Thoracic aorta (tissue), 2 donors: Measurements from ENCODE around the gene SLC25A11. TPM values are rescaled to one million over a fixed set of nuclear protein-coding genes. Genes with fewer than 3 reads are reported as not detected.

Source experiments
- ATAC-seq: fragments of 150-250 bp; one replicate; pipeline ENCODE4 v1.8.0; 2017; ENCODE audit warnings: low read depth; ENCODE audit not compliant: insufficient number of reproducible peaks, low FRiP score
- DNase-seq: peaks from one replicate; pipeline ENCODE4 v3.0.0-alpha.2; 2020; ENCODE audit warnings: low spot score
- H3K27ac ChIP-seq, 2 donors: fragments of 200-600 bp; sonication (generic); 1 replicate in 1 of 2; 2 replicates in 1 of 2; pipeline ENCODE4 v1.5.1; 2016; ENCODE audit warnings: mild to moderate bottlenecking in 2 of 2, moderate library complexity in 2 of 2
- H3K27me3 ChIP-seq: fragments of 200-600 bp; sonication (generic); replicated peaks from 2 replicates; pipeline ENCODE4 v1.6.0; 2016; ENCODE audit warnings: mild to moderate bottlenecking; ENCODE audit not compliant: insufficient read depth
- H3K36me3 ChIP-seq: fragments of 200-600 bp; sonication (generic); one replicate; pipeline ENCODE4 v1.5.1; 2016
- H3K4me1 ChIP-seq, 2 donors: fragments of 200-600 bp; sonication (generic); 1 replicate in 1 of 2; 2 replicates in 1 of 2; pipeline versions ENCODE4 v1.5.1 to v1.6.0; 2016; ENCODE audit warnings: low read depth in 2 of 2, mild to moderate bottlenecking in 1 of 2; ENCODE audit not compliant: control insufficient read depth in 1 of 2
- H3K4me3 ChIP-seq: fragments of 200-600 bp; sonication (generic); 2 replicates; pipeline ENCODE4 v1.5.1; 2016; ENCODE audit warnings: mild to moderate bottlenecking
- H3K9me3 ChIP-seq: fragments of 200-600 bp; sonication (generic); 2 replicates; pipeline ENCODE4 v1.5.1; 2016
- CTCF ChIP-seq: fragments of 200-600 bp; sonication (generic); IDR thresholded peaks from one replicate; pipeline ENCODE4 v1.5.1; 2019; ENCODE audit warnings: antibody characterized with exemption
- total RNA-seq, 2 donors: library from RNA; depleted of rRNA; stranded (reverse); fragments of >200 nt; gene quantifications; one replicate each; pipeline versions ENCODE4 v1.1.0 to v1.2.3, GENCODE V29; 2016

SLC25A11 gene
- total RNA-seq, 2 donors from 2014 or later, result 27.0 to 39.7 TPM

- no peak for TF ChIP-seq CTCF
- Histone ChIP-seq H3K27ac (no peak overlapping the region), H3K27me3 (no peaks in the 10 kb centered on the region), H3K4me3 (no peak overlapping the region), H3K4me1 (peaks cover 0 to 18% of the 10 kb centered on the region in 2 donors), H3K9me3 (no peaks in the 10 kb centered on the region), H3K36me3 (peaks cover 33% of the 10 kb centered on the region)
- DNase-seq (no peak), ATAC-seq (no peak)
Measured at GRCh38 chr17:4982305-4982704, 42.5 kb upstream of the SLC25A11 start.

DNA sequence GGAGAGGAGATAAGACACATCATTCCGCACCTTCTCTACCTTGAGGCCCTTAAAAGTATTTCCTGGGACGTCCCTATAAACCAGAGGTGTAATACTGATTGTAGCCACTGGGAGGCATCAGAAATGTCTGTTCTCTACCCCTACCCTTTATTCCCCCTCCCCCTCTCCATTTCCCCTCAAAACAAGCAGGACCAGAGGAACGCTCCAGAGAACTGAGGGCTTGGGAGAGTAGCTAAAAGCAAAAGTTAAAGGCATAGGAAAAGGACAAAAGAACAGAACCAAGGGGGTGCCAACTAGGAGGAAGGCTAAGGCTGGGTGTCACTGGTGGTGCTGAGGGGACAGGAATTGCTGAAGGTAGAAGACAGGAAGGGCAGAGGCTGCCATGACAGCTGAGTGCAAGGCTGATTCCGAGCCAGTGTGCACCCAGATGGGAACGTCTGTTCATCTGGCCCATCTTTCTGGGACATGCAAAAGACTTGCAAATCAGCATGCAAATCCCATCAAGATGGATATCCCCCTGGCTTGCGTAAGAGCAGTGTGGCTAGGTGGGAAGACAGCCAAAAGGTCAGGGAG lies 40.9 kb upstream of the SLC25A11 start:
- ATAC-seq, result no peak
- Histone ChIP-seq H3K27ac (no peak overlapping the region), H3K4me1 (peaks cover 0 to 5% of the 10 kb centered on the region in 2 donors), H3K36me3 (peaks cover 44% of the 10 kb centered on the region), H3K9me3 (no peaks in the 10 kb centered on the region), H3K27me3 (no peaks in the 10 kb centered on the region), H3K4me3 (no peak overlapping the region)
- no peak for DNase-seq
- TF ChIP-seq CTCF, result peak; percentile 86

DNA sequence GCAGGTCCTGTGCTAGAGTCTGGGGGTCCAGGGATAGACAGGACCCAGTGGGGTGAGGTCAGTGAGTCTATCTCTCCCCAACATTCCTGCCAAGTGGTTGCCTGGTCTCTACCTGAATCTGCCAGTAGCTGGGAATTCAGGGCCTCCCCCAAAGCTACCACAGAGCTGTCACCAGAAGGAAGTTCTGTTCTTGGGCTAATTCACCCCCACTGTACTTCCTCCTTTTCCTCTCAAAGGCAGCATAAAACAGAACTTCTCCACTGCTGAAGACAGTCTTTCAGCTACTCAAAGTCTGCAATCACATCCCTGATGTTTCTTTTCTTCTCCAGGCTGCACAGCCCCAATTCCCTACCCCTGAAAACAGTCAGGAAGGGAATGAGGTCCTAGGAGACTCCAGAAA lies 38.9 kb upstream of the SLC25A11 start:
- no peaks in the 10 kb centered on the region for H3K27me3 ChIP-seq
- peaks cover 0 to 12% of the 10 kb centered on the region in 2 donors for H3K4me1 ChIP-seq
- ATAC-seq (no peak), DNase-seq (no peak)
- H3K4me3 ChIP-seq, result no peak overlapping the region
- H3K27ac ChIP-seq, result no peak overlapping the region
- H3K9me3 ChIP-seq, result no peaks in the 10 kb centered on the region
- peaks cover 44% of the 10 kb centered on the region for H3K36me3 ChIP-seq
- no peak for TF ChIP-seq CTCF

DNA sequence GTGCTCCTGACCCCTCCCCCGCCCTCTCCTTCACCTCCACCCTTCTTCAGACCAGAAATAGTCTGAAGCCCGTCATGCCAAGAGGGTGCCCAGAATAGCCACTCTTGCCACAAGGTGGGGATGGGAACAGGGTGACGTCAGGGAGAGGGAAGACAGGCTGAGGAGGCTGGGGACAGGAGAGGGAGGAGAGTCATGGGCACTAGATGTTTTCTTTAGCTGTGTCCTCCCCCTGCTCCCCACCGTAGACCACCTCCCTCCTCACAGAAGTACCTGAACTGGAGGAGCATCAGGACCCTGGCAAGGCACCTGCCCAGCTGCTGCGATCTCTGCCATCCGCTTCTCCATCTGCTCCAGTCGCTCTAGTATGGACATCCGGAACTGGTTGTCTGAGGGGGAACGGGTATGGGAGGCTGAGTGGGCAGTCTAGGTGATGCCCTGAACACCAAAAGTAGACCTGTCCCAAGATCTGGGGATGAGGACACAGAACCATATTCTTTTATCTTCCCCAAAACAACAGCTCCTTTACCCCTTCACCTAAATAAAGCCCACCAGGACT lies 34.3 kb upstream of the SLC25A11 start:
- TF ChIP-seq CTCF, result no peak
- DNase-seq, result no peak
- peaks cover 0 to 24% of the 10 kb centered on the region in 2 donors for H3K4me1 ChIP-seq
- H3K4me3 ChIP-seq, result no peak overlapping the region
- no peak for ATAC-seq
- no peaks in the 10 kb centered on the region for H3K27me3 ChIP-seq
- H3K27ac ChIP-seq, result peak overlapping the region; percentile 20 to 33
- no peaks in the 10 kb centered on the region for H3K9me3 ChIP-seq
- H3K36me3 ChIP-seq, result peaks cover 46% of the 10 kb centered on the region

DNA sequence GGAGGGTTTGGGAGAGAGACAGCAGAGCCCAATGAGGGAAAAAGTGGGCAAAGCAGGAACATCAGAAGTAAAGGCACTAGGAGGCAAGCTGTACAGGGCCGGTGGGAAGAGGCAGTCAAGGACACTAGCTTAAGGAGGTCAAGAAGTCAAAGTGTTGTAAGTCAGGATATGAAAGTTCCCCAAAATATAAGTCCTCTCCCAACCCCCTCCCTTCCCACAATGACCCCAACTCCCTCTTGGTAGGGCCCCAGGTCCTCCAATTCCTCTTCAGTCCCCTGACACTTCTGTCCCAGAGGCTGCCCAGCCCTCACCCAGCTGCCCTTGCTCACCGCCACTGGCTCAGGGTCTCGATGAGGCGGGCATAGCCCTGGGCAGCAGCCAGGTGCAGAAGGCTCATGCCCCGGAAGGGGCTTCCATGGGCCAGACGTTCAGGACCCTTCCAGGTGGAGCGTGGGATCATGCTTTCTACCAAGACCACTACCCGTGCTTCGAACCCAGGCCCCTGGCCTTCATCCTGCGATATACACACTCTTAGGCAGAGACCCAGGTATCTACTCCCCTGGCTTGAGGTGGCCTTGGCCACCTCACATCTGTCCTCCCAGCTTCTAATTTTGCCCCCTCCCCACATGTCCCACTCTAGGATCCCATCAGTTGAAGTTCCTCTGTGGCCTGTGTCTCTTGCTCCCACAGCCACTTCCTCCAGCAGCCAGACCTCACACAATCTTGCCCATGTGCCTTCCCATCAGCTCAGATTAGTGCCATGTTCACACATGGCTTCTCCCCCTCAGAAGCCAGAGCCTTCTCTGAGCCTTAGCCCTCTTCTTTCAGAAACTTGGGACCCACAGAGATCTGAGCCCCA lies 33.6 kb upstream of the SLC25A11 start:
- peak overlapping the region; percentile 20 to 33 for H3K27ac ChIP-seq
- no peaks in the 10 kb centered on the region for H3K9me3 ChIP-seq
- DNase-seq (no peak), ATAC-seq (no peak)
- TF ChIP-seq CTCF, result no peak
- H3K36me3 ChIP-seq, result peaks cover 39% of the 10 kb centered on the region
- no peak overlapping the region for H3K4me3 ChIP-seq
- H3K4me1 ChIP-seq, result peaks cover 5 to 32% of the 10 kb centered on the region in 2 donors
- no peaks in the 10 kb centered on the region for H3K27me3 ChIP-seq
